OCI-LY7 (cell line): ENCODE measurements around the gene ST3GAL3.

Experiments
- EZH2phosphoT487 ChIP-seq: fragments of 200-600 bp; sonication (generic); IDR thresholded peaks from 2 replicates; pipeline ENCODE4 v1.6.1; 2018; ENCODE audit warnings: low read depth, borderline replicate concordance, mild to moderate bottlenecking, mixed run types, antibody characterized with exemption, low read length, moderate library complexity, mixed read lengths
- TF ChIP-seq, protein P1 (sequence below): fragments of 200-600 bp; sonication (generic); conservative IDR thresholded peaks from 2 replicates; pipeline ENCODE4 v1.5.1; 2014; ENCODE audit warnings: mild to moderate bottlenecking, antibody characterized with exemption, low read length, moderate library complexity, mixed read lengths

GRCh38 chr1:43842175-43842498, 134.8 kb downstream of the ST3GAL3 start:
- TF ChIP-seq, protein P1, sequence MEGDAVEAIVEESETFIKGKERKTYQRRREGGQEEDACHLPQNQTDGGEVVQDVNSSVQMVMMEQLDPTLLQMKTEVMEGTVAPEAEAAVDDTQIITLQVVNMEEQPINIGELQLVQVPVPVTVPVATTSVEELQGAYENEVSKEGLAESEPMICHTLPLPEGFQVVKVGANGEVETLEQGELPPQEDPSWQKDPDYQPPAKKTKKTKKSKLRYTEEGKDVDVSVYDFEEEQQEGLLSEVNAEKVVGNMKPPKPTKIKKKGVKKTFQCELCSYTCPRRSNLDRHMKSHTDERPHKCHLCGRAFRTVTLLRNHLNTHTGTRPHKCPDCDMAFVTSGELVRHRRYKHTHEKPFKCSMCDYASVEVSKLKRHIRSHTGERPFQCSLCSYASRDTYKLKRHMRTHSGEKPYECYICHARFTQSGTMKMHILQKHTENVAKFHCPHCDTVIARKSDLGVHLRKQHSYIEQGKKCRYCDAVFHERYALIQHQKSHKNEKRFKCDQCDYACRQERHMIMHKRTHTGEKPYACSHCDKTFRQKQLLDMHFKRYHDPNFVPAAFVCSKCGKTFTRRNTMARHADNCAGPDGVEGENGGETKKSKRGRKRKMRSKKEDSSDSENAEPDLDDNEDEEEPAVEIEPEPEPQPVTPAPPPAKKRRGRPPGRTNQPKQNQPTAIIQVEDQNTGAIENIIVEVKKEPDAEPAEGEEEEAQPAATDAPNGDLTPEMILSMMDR: no peak
- TF ChIP-seq EZH2phosphoT487: no peak
